GM08714 (cell line): ENCODE data around the gene ALX1.

Source experiments
- H3K4me3 ChIP-seq: fragments of 200-500 bp; sonication (Bioruptor generic); 2 replicates; pipeline ENCODE4 v1.5.1; 2014; ENCODE audit warnings: mild to moderate bottlenecking, low read length, inconsistent platforms
- ZNF274 ChIP-seq: IDR thresholded peaks from 2 replicates; pipeline ENCODE4 v1.6.1; 2012; ENCODE audit warnings: mild to moderate bottlenecking, low read depth, low read length

Gene ALX1

GRCh38 chr12:85322715-85323114, 42.7 kb downstream of the ALX1 start:
- TF ChIP-seq ZNF274: no peak
- H3K4me3 ChIP-seq: no peak overlapping the region

- no peak for TF ChIP-seq ZNF274
- no peak overlapping the region for H3K4me3 ChIP-seq
These were observed 45.4 kb downstream of the ALX1 start for GRCh38 chr12:85325442-85325841.

GRCh38 chr12:85329913-85330312, 49.9 kb downstream of the ALX1 start:
- TF ChIP-seq ZNF274: no peak
- H3K4me3 ChIP-seq: no peak overlapping the region

DNA sequence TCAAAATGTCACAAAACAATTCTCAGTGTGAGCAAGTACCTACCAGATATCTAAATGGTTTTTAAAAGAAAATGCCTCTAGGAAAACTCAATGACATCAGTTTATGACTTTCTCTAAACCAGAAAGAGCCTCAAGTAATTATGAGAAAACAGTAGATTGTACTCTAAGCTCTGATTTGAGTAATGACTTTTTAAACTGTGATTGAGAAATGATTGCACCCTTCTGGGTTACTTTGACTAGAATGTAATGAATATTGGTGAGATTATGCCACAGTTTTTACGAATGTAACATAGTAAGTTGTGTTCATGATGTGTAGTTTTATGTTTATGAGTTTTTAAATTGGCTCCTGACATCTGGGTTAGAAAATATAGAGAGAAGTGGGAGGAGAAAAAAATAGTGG, 68.8 kb downstream of the ALX1 start:
- no peak overlapping the region for H3K4me3 ChIP-seq
- TF ChIP-seq ZNF274: no peak

GRCh38 chr12:85350356-85350755, 70.3 kb downstream of the ALX1 start:
- no peak for TF ChIP-seq ZNF274
- H3K4me3 ChIP-seq: no peak overlapping the region
